NCI-H82 treated with DMSO at 0.1 percent for 48 hours (cell line): ENCODE data around the gene DOC2A.
"Not testable (repeated sequence)": the region's sequence is repeated elsewhere in the genome, so short reads cannot be mapped to it uniquely, and the experiment has no call there.

Source experiments
- DNase-seq: peaks from one replicate; lab custom pipeline; 2025; ENCODE audit not compliant: unreplicated experiment; lab: John Stamatoyannopoulos, UW

DOC2A gene

DNA sequence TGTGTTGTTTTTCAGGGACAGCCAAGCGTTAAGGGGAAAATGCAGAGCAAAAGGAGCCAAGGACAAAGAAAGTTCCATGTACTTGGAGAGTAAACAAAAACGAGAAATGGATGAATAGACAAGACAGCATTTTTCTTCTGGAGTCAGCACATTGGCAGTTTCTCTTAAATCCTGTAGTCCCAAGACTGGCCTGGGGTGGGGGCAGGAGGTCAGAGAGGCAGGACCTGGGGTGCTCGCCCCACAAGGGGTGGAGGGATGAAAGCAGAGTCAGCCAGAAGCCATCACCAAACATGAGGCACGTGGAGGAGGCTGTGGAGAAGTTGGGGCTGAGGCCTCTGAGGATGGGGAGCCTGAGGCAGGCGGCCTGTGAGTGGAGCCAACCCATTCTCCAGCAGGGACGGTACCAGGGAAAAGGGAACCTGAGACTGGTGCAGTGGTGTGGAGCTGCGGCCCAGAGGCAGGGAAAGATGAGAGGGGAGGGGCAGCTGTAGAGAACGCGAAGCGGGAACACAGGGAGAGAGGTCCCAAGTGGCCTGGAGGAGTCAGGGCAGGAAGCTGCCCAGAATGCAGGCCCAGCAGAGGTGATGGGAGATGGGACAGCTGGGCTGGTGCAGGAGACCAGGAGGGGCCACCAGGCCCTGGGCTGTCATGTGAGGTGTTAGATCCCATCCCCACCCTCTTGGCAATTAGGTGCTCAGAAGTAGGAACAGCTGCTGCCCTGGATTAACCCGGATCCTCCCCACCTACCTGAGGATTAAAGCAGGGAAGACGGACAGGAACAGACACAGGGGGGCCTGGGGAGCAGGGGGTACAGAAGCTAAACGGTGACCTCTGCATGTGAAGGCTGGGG, 17.0 kb upstream of the DOC2A start:
- DNase-seq: peak; percentile 98

DNA sequence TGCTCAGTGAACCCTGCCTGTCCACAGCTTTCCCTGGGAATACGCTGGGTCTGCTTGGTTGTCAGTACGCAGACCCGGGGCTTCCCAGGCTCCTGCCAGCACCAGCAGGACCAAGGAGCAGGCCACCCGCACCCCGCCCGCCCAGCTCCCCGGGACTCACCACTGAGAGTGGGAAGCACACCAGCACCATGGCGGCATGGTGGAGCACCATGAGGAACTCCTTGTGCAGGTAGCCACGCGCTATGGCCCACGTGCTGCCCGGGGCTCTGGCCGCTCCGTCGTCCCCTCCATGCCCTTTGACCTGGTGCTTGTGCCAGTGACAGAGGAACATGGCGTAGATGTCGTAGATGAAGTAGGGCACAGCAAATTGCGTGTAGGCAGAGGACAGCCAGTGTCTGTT, 15.6 kb upstream of the DOC2A start:
- DNase-seq: no peak

DNA sequence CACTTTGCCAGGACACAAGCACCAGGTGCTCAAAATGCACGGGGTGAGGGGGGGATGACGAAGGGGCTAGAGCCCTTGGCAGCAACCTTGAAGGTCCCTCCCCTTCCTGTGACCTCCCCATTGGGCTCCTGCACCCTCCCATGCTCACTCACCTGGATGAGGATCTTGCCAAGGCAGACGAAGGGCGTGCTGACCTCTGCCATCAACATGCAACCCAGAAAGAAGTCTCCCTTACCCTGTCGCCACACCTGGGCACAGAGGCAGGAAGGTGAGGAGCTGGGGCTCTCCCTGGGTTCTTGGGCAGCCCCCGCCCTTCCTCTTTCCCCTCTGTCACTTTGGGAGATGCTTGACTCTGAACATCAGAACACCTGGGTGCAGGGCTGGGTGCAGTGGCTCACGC, 14.7 kb upstream of the DOC2A start:
- DNase-seq: no peak

DNA sequence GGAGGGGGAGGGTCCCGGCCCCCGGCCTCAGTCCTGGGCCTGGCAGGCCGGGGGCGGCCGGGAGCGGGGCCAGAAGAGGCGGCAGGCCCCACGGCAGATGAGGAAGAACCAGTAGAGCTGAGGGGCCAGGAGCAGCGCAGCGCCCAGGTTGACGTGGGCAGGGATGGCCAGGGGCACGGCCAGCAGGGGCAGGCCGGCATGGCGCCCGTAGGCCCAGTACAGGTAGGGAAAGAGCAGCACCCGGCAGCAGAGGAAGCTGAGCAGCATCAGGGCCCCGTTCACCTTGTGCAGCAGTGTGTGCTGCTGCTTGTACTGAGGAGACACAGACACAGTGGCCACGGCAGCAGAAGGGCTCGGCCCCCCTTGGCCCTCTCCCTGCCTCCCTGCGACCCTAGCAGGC, 14.3 kb upstream of the DOC2A start:
- no peak for DNase-seq

DNA sequence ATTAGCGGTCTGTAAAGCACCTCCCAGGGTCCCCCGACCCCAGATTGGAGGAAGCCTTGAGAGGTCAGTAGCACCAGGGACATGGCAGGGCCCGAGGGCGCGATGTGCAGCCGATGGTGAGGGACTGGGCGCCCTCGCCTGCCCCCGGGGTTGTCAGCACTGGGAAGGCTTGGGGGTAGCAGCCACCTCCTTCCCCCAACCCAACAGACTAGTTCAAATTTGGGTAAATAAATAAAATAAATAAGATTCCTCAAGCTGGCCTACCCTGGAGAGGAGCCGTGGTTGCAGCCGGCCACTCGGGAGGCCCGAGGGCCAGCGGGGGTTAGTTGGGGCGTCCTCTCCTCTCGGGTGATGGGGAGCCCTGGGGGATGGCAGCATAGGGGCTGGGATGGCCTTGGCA, 13.6 kb upstream of the DOC2A start:
- no peak for DNase-seq

DNA sequence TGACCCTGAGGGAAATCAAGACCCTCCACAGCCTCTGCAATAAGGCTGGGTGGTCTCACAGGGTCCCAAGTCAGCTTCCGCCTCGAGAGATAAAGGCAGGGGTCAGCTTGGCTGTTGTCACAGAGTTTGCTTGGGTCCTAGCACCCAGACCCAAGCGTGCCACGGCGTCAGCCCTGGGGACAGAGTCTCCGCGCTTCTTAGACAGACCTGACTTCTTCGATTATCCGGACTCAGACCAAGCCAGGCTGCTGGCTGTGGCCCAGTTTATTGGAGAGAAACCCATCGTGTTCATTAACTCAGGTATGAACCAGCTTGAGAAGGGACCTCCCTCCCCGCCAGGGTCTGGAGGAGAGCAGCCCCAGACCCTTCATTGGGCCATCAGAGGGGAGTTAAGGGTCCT, 12.8 kb upstream of the DOC2A start:
- no peak for DNase-seq

DNA sequence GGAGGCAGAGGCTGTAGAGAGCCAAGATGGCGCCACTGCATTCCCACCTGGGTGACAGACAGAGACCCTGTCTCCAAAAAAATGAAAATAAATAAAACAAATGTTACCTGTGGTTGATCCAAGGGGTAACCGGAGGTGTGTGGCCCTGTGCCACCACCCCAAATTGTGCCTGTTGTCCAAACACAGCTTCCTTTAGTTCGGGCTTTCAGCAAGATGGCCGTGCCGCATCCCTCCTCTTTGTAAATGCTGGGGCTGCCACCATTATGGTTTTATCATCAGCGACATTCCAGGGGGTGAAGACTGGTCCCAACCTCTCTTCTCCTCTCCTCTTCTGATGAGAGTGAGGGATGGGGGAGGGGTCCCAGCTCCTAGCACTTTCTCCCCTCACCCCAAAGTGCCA, 12.1 kb upstream of the DOC2A start, which contains the start of gene C16orf92:
Gene C16orf92 (plus strand): TSS at position 312 of the 400 bp plus-strand sequence. CDS start 143 bp downstream, outside the sequence.
- DNase-seq: no peak

DNA sequence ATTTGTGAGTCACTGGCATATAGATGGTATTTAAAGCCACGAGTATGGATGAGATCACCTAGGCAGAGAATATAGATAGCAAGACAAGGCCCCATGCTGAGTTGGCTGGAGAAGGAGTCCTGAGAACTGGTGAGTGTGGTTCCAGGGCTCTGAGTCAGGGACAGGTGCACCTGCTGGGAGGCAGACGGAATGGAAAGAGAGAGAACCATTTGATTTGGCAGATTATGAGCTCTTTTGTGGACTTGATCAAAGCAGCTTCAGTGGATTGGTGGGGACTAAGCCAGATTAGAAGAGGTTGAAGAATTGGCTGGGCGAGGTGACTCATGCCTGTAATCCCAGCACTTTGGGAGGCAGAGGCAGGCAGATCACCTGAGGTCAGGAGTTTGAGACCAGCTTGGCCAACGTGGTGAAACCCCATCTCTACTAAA, 7.9 kb upstream of the DOC2A start:
- DNase-seq: peak; percentile 17

DNA sequence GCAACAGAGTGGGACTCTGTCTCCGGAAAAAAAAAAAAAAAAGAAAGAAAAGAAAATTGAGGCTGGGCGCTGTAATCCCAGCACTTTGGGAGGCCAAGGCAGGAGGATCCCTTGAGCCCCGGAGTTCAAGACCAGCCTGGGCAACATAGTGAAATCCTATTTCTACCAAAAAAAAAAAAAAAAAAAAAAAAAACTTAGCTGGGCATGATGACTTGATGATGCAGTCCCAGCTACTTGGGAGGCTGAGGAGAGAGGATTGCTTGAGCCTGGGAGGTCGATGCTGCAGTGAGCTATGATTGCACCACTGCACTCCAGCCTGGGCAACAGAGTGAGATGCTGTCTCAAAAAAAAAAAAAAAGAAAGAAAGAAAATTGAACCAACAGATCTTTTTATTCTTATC, 7.1 kb upstream of the DOC2A start:
- not testable (repeated sequence) for DNase-seq

DNA sequence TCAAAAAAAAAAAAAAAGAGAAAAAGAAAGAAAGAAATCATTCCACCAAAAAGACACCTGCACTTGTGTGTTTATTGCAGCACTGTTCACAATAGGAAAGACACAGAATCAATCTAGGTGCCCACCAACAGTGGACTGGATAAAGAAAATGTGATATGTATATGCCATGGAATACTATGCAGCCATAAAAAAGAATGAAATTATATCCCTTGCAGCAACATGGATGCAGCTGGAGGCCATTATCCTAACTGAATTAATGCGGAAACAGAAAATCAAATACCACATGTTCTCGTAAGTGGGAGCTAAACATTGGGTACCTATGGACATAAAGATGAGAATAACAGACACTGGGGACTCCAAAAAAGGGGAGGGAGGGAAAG, 6.4 kb upstream of the DOC2A start:
- no peak for DNase-seq

DNA sequence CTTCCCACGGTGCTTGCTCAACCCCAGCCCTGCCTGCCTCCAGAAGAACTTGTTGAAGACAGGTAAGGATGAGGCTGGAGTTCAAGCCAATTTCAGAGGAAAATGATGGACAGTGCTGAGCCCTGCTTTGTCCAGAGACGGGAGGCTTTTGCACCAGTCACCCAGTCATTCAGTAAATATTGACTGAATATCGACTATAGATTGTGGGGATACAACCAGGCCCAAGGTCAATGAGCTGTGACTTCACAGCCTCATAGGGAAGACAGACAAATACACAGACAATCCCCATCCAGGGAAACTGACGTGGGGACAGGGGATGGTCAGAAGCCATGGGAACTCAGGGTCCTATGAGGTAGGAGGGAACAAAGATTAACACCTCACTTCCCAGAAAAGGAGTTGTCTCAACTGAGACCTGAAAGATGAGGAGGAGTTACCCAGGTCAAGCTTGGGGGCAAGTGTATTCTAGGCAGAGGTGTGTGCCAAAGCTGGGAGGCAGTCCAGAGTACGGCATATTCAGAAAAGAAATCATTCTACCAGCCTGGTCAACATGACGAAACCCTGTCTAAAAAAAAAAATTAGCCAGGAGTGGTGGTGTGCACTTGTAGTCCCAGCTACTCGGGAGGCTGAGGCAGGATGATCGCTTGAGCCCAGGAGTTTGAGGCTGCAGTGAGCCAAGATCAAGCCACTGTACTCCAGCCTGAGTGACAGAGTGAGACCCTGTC, 5.9 kb upstream of the DOC2A start:
- DNase-seq: no peak

DNA sequence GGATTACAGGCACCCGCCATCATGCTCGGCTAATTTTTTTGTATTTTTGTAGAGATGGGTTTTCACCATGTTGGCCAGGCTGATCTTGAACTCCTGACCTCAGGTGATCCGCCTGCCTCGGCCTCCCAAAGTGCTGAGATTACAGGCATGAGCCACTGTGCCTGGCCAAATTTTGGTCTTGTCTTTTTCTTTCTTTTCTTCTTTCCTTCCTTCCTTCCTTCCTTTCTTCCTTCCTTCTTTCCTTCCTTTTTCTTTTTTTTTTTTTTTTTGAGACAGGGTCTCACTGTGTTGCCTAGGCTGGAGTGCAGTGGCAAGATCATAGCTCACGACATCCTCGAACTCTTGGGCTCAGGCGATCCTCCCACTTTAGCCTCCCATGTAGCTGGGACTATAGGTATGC, 4.6 kb upstream of the DOC2A start:
- DNase-seq: not testable (repeated sequence)

DNA sequence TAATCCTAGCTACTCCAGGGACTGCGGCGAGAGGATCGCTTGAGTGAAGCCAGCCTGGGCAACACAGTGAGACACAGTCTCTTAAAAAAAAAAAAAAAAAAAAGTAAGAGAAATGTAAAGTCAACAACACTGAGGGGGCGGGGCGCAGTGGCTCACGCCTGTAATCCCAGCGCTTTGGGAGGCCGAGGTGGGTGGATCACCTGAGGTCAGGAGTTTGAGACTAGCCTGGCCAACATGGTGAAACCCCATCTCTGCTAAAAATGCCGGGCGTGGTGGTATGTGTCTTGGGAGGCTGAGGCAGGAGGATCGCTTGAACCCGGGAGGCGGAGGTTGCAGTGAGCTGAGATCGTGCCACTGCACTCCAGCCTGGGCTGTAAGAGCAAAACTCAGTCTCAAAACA, 1.8 kb upstream of the DOC2A start:
- DNase-seq: not testable (repeated sequence)

DNA sequence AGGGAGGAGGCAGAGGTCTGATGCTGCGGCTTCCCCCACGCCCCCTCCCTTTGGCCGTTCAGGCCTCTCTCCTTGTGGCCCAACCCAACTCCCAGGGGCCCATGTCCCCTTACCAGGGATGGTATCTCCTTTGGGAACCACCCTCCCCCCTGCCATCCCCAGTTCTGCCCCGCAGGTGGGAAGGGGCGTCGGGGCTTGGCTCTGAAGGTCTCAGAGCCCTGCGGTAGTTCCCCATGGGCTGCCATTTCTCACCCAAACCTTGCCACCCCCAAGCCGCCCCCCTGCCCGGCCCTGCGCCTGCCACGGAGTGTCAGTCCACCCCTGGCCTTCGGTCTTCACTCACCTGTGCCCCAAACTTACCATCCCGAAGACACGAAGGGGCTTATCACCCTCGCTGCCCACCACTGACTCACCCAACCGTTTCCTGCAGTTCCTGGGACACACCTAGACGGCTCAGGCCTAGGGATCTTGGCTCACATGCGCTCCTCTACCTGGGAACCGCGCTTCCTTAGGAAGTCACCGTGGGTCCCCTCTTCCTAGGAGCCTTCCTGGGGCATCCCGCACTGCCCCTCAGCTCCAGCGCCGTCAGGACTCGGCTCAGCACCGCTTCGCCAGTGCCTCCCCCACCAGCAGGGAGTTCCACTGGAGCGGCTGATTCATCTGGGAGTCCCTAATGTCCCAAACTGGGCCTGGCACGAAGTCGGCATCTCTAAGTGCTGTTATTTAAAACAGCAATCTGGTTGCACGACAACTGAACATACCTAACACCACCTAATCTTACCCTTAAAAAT, 1.1 kb upstream of the DOC2A start:
- DNase-seq: no peak

DNA sequence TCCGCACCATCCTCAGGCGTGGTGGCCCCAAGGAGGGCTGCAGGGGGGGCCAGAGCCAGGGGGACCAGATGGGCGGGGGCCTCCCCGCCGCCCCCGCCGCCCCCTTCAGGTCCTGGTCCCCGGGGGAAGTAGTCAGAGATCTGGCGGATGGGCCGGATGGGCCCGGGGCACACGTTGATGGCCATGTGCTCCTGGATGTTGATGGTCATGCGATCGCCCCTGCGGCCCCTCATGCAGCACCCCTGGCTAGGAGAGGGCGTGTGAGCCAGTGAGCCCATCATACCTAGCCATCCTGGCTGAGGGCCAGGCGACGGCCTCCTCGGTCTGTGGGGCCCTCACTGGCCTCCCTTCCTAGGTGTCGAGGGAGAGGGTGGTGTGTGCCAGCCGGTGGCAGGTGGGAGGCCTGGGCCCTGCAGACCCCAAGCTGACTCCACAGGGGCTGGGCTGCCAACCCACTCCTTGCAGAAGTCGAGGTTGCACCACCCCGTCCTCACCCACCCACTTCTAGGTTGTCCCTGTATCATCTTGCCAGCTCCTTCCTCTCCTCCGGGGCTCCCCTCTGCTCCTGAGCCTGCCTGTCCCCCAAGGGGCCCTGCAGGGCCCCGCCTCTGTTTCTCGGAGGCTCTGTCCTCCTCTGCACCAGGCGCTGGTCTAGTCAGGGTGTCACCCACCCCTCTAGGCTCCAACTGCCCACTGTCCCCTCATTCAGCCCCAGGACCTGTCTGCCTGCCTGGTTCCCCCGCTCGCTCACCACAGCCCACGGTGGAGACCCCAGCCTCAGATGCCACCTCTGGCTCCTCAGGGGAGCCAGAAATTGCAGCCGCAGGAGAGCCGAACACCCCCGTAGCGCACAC, 610 bp downstream of the DOC2A start:
- no peak for DNase-seq

DNA sequence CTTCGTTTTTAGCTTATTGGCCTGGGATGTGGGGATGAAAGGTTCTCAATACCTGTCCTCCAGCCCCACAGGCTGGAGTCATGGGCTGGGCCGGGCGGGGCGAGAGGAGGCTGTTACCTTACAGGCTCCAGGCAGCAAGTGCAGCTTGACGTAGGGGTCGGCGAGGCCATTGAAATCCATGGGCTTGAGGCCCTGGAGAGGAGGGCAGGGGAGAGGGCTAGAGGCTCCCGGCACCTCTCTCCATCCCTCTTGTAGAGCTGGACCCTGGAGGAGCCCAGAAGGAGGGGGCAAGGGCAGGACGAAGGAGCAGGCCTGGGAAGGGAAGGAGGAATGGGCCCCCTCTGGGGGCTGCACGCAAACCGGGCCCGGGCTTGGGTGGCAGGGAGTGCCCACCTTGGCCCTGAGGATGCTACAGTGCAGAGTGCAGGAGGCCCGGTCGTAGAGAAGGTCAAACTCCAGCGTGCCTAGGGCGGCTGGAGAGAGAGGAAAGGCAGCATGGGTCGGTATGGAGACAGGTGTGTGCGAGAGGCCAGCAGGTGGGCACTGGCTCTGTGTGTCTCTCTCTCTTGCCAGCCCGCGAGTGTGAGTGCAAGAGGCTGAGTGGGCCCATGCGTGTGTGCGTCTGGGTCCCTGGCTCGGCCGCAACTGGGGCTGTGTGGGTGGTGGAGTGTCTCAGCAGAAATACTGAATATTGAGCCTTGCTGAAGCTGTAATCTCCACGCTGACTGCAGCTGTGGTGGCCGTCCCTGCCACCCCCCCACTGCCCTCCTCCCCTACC, 1.6 kb downstream of the DOC2A start:
- no peak for DNase-seq

DNA sequence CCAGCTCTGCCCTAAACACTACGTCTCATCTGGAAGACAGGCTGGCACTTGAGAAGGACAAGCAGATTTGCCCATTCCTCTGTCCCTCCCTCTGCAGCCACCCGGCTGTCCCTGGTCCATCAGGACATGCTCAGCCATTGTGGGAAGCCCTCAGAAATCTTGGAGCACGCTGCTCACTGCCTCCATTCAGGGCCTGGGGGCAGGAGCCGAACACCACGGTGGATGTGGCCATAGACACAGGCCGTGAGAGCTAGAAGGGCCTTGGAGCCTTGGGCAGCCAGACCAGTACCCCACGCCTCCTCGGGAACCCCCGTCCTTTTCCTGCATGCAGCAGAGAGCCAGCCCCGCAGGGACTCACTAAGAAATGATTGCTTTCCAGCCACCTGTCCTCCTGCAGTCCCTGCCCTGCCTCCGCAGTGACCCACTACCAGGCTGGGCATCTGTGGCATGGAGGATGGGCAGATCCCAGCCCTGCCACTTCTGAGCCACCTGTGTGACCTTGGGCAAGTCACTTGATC, 3.4 kb downstream of the DOC2A start:
- DNase-seq: no peak

DNA sequence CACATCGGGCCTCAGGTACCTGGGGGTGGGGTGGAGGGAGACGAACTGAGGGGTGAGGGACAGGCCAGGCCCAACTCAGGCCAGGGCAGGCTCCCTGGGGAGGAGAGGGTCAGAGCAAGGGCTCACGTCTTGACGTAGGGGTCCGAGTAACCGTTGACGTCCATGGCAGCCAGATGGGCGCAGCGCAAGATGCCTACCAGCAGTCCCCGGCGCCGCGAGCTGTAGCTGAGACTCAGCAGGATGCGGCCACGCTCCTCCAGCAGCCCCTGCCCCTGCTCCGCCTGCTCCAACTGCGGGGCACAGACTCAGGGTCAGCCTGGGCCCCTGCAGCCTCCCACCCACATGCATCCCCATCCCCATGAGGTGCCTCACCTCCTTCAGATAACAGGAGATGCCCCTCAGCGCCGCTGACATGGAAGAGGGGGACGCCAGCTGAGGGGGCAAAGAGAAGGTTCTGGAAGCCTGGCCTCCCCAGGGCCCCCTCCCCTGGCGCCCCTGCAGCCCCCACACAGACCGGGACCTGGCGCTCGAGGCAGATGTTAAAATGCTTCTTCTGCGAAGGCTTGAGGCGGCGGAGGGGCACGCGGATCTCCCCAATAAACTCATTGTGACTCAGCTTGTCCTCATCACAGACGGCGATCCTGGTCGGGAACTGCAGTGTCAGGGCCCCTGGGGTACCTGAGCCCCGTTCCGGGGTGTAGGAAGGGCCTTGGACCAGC, 4.0 kb downstream of the DOC2A start:
- no peak for DNase-seq

DNA sequence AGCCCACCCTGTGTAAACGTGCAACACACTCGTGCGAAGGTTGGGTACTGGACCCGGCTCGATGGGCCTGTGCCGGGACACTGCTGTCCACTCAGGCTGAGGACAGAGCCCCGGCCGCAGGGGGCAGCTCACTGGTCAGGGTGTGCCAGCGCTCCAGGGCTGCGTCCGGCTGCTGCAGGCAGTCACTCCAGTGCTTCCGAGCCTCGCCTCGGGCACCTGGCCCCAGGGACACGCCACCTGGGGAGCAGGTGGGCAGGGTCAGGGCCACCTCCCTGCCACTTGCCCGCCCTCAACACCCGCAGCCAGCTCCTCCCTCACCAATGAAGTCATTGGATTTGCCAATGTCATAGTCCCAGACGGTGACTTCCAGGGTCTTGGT, 4.7 kb downstream of the DOC2A start:
- DNase-seq: no peak
